Measurements from ENCODE around the gene FILIP1.

The FILIP1 gene

DNA sequence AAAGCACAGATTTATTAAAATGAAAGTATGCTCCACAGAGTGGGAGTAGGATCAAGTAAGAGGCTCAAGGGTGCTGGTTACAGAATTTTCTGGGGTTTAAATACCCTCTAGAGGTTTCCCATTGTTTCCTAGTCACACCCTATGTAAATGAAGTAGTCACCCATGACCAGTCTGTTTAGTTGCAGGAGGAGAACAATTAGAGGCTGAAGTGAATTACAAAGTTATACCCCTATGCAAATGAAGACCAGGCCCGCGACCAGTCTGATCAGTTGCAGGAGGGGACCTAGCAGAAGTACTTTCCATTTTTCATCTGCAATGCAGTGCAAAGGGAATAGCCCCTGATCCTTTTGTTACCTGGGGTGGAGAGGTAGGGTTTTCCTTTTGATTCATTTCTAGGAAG, 11.8 kb upstream of the FILIP1 start:
- TF ChIP-seq, protein P1, sequence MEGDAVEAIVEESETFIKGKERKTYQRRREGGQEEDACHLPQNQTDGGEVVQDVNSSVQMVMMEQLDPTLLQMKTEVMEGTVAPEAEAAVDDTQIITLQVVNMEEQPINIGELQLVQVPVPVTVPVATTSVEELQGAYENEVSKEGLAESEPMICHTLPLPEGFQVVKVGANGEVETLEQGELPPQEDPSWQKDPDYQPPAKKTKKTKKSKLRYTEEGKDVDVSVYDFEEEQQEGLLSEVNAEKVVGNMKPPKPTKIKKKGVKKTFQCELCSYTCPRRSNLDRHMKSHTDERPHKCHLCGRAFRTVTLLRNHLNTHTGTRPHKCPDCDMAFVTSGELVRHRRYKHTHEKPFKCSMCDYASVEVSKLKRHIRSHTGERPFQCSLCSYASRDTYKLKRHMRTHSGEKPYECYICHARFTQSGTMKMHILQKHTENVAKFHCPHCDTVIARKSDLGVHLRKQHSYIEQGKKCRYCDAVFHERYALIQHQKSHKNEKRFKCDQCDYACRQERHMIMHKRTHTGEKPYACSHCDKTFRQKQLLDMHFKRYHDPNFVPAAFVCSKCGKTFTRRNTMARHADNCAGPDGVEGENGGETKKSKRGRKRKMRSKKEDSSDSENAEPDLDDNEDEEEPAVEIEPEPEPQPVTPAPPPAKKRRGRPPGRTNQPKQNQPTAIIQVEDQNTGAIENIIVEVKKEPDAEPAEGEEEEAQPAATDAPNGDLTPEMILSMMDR (conservative IDR thresholded peaks at IDR 0.05; ENCODE audit: control insufficient read depth, insufficient read depth, low read depth, low read length): no peak
- H3K4me3 ChIP-seq (ENCODE audit: control insufficient read depth, low read depth, low read length): no peak overlapping the region
- no peak for DNase-seq (ENCODE audit: low read depth)

DNA sequence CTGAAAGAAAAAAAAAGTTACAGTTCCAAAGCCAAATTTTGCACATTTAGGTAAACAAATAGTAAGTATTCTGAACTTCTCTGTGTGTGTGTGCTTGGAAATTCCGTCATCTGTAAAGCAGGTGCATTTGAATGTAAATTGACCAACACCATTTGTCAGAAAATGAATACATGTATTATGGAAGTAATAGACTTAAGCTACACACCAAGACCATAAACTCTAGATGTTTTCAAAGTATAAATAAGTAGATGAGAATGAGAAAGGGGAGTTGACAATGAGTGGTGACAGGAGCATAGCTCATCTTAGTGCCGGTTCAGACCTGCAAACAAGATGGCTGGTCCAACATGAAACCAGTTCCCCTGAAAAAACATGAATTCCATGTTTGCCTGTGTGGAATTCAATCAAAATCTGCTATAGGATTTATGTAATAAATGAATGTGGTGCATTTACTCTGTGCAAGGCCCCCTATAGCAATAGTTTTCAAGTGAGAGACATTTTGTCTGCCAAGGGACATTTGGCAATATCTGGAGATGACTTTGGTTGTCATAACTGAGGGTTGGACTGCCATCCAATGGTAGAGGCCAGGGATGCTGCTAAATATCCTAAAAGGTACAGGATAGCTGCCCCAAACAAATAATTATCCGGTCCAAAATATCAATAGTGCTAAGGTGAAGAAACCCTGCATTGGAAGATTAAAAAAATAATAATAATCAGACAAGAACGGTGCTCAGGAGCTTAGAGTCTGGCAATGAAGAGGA, 11.0 kb upstream of the FILIP1 start:
- TF ChIP-seq, protein P1 (conservative IDR thresholded peaks at IDR 0.05; ENCODE audit: control insufficient read depth, insufficient read depth, low read depth, low read length): peak; percentile 38
- H3K4me3 ChIP-seq (ENCODE audit: control insufficient read depth, low read depth, low read length): no peak overlapping the region
- peak; percentile 48 for DNase-seq (ENCODE audit: low read depth)

- DNase-seq (ENCODE audit: low read depth): peak; percentile 15
- TF ChIP-seq, protein P1 (conservative IDR thresholded peaks at IDR 0.05; ENCODE audit: control insufficient read depth, insufficient read depth, low read depth, low read length): no peak
- no peak overlapping the region for H3K4me3 ChIP-seq (ENCODE audit: control insufficient read depth, low read depth, low read length)
Measured at GRCh38 chr6:75503291-75503690, 9.7 kb upstream of the FILIP1 start.

DNA sequence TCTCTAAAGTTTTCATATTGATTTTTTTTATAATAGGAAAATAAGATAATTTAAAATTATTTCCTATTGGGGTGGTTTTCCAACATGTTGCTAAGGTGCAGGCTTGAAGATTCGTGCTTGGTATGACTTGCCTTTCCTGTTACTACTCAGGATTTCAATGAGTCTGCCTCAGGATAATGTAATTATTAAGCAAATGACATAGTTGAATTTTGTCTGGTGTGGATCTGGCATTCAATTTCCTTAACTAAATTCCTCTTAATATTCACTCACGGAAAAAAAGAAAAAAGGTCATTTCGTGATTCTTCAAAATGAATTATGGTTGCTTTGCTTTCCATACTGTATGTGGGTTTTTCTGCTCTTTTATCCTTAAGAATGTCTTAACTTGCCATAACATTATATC, 9.3 kb upstream of the FILIP1 start:
- DNase-seq (ENCODE audit: low read depth): no peak
- H3K4me3 ChIP-seq (ENCODE audit: control insufficient read depth, low read depth, low read length): no peak overlapping the region
- TF ChIP-seq, protein P1 (conservative IDR thresholded peaks at IDR 0.05; ENCODE audit: control insufficient read depth, insufficient read depth, low read depth, low read length): no peak

DNA sequence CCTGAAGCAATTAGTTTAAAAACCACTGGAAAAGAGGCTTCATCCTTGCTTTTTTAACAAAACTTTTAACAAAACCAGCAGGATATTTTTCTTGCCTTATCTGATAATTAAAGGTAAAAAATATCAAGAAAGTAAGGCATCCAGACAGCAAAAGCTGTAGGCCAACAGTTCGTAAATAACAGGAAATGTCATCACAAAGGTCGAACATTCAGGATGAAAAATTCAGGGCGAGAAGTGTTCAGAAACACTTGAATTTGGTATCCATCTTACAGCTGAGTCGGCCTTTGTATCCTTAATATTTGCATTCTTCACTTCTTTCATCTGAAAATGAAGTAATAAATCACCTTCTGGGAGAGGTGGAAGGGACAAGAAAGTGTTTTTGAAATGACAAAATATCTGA, 8.2 kb upstream of the FILIP1 start:
- no peak for DNase-seq (ENCODE audit: low read depth)
- H3K4me3 ChIP-seq (ENCODE audit: control insufficient read depth, low read depth, low read length): no peak overlapping the region
- TF ChIP-seq, protein P1 (conservative IDR thresholded peaks at IDR 0.05; ENCODE audit: control insufficient read depth, insufficient read depth, low read depth, low read length): no peak

DNA sequence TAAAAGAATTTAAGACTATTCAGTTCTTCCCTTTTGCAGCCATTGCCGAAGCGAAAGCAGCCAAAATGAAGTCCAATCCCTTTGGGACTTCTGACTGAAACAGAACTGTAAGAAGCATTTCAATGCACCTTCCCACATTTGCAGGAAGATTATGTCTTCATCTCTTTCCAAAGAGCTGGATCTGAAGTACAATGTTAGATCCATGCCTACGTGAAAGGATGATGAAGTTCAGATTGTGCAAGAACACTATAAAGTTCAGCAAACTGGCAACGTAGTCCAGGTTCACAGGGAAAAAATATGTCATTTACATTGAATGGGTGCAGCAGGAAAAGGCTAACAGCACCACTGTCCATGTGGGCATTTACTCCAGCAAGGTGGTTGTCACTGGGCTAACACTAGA, 6.0 kb upstream of the FILIP1 start:
- TF ChIP-seq, protein P1 (conservative IDR thresholded peaks at IDR 0.05; ENCODE audit: control insufficient read depth, insufficient read depth, low read depth, low read length): no peak
- no peak overlapping the region for H3K4me3 ChIP-seq (ENCODE audit: control insufficient read depth, low read depth, low read length)
- DNase-seq (ENCODE audit: low read depth): peak; percentile 40
